HepG2 (cell line): ENCODE results near the gene LRIG3. TPM values are rescaled to one million over a fixed set of nuclear protein-coding genes. Genes with fewer than 3 reads are reported as not detected.

Source experiments
- ATAC-seq: fragments of 200-7000 bp; cut with Tn5 transposase; 3 replicates; pipeline ENCODE4 v1.9.1; 2020; ENCODE audit warnings: mild to moderate bottlenecking, moderate library complexity
- BruUV-seq: library from RNA; stranded (reverse); fragments of 400-500 nt; replicated peaks from 2 replicates; lab custom pipeline; 2021; lab: Mats Ljungman, UMichigan
- CTCF ChIA-PET: fragments of 300-600 bp; formaldehyde crosslinking; extraction: SDS; loops from one replicate; lab custom pipeline; 2021; ENCODE audit warnings: low total read pairs, inconsistent platforms, low intra/inter-chr PET ratio; lab: Yijun Ruan, JAX
- POLR2A ChIA-PET: fragments of 350-600 bp; sonication (Branson Sonifier 250); formaldehyde crosslinking; loops from one replicate; lab custom pipeline; 2020; ENCODE audit warnings: antibody characterized with exemption, inconsistent platforms; lab: Yijun Ruan, JAX
- DNase-seq: peaks from one replicate; pipeline ENCODE4 v3.0.0-alpha.2; 2015; ENCODE audit warnings: low spot score
- FAIRE-seq: peaks from 3 replicates; lab custom pipeline; 2011; peaks lifted over from hg19 to GRCh38; lab: Jason Lieb, UNC
- H2AFZ ChIP-seq: one replicate; pipeline ENCODE4 v1.6.1; 2011; ENCODE audit warnings: low read length, inconsistent platforms
- H3K27ac ChIP-seq: fragments of 300-600 bp; 3 replicates; pipeline ENCODE4 v1.8.0; 2011; ENCODE audit warnings: mixed run types, mild to moderate bottlenecking, mixed read lengths, low read length, inconsistent platforms; ENCODE audit not compliant: insufficient read depth; ENCODE audit errors: extremely low read length
- H3K27me3 ChIP-seq, 2 experiments: fragments of 200-600 bp in 1 of 2; 2 replicates in 1 of 2; 3 replicates in 1 of 2; pipeline versions ENCODE4 v1.6.0 to v1.8.0; 2011; ENCODE audit warnings: low read length in 2 of 2, mild to moderate bottlenecking in 2 of 2, moderate library complexity in 2 of 2, inconsistent platforms in 1 of 2; ENCODE audit not compliant: insufficient read depth in 2 of 2, control insufficient read depth in 1 of 2
- H3K36me3 ChIP-seq, 2 experiments: fragments of 200-600 bp in 1 of 2; replicated peaks in 1 of 2; 2 replicates in 1 of 2; 3 replicates in 1 of 2; pipeline versions ENCODE4 v1.5.1 to v1.8.0; 2011; ENCODE audit warnings: low read length in 2 of 2, inconsistent platforms in 1 of 2; ENCODE audit not compliant: insufficient read depth in 2 of 2, control insufficient read depth in 1 of 2
- H3K4me1 ChIP-seq: 2 replicates; pipeline ENCODE4 v1.5.1; 2012; ENCODE audit warnings: low read length, inconsistent platforms; ENCODE audit not compliant: insufficient read depth
- H3K4me2 ChIP-seq: 2 replicates; pipeline ENCODE4 v1.6.0; 2011; ENCODE audit warnings: low read depth, low read length, inconsistent platforms
- H3K4me3 ChIP-seq, 3 experiments: fragments of 200-600 bp in 1 of 3; sonication (generic), shearing (Covaris generic) in 1 of 3; replicated peaks in 1 of 3; 2 replicates each; pipeline ENCODE4 v1.5.1; 2011 to 2016; ENCODE audit warnings: low read length in 3 of 3, inconsistent platforms in 2 of 3, low read depth in 2 of 3, mild to moderate bottlenecking in 2 of 3, control low read depth in 1 of 3, mixed read lengths in 1 of 3; ENCODE audit not compliant: insufficient read depth in 1 of 3
- H3K79me2 ChIP-seq: one replicate; pipeline ENCODE4 v1.6.1; 2011; ENCODE audit warnings: low read length, inconsistent platforms; ENCODE audit not compliant: insufficient read depth
- H3K9ac ChIP-seq: 2 replicates; pipeline ENCODE4 v1.6.0; 2011; ENCODE audit warnings: mild to moderate bottlenecking, low read depth, low read length, inconsistent platforms; ENCODE audit not compliant: insufficient read depth
- H3K9me3 ChIP-seq: 2 replicates; pipeline ENCODE4 v1.5.1; 2012; ENCODE audit warnings: mild to moderate bottlenecking, low read length
- H4K20me1 ChIP-seq: 2 replicates; pipeline ENCODE4 v1.6.0; 2011; ENCODE audit warnings: inconsistent platforms, mild to moderate bottlenecking, low read length, moderate library complexity; ENCODE audit not compliant: insufficient read depth
- ATF7-NPFF ChIP-seq: sonication (generic); formaldehyde crosslinking; IDR thresholded peaks from 2 replicates; pipeline ENCODE4 v1.8.1; 2023; ENCODE audit warnings: mild to moderate bottlenecking, low read depth, missing genetic modification reagents, moderate library complexity
- IKZF1 ChIP-seq: fragments of 450-650 bp; IDR thresholded peaks from 2 replicates; pipeline ENCODE4 v1.7.1; 2016
- MAZ ChIP-seq, 2 experiments: sonication (generic) in 1 of 2; formaldehyde crosslinking in 1 of 2; IDR thresholded peaks; 2 replicates each; pipeline versions ENCODE4 v1.5.0 to v1.6.1; 2012 to 2020; ENCODE audit warnings: low read depth in 2 of 2, mild to moderate bottlenecking in 2 of 2, borderline replicate concordance in 1 of 2, improper control_type of control experiment in 1 of 2, low read length in 1 of 2, missing genetic modification reagents in 1 of 2, moderate library complexity in 1 of 2
- MEIS2 ChIP-seq: sonication (generic); formaldehyde crosslinking; IDR thresholded peaks from 2 replicates; pipeline ENCODE4 v1.9.0; 2021; ENCODE audit warnings: mild to moderate bottlenecking, missing genetic modification reagents
- SALL2 ChIP-seq: sonication (generic); formaldehyde crosslinking; IDR thresholded peaks from 2 replicates; pipeline ENCODE4 v1.8.1; 2023; ENCODE audit warnings: mild to moderate bottlenecking, missing genetic modification reagents, inconsistent platforms
- SP140L ChIP-seq: sonication (generic); formaldehyde crosslinking; IDR thresholded peaks from 2 replicates; pipeline ENCODE4 v1.4.0; 2020; ENCODE audit warnings: missing genetic modification reagents, borderline replicate concordance
- ZBTB34 ChIP-seq: sonication (generic); formaldehyde crosslinking; IDR thresholded peaks from 2 replicates; pipeline ENCODE4 v1.8.0; 2022; ENCODE audit warnings: mild to moderate bottlenecking, missing genetic modification reagents
- ZFYVE20 ChIP-seq: sonication (generic); formaldehyde crosslinking; IDR thresholded peaks from 2 replicates; pipeline ENCODE4 v1.8.0; 2023; ENCODE audit warnings: low read depth, mild to moderate bottlenecking, moderate library complexity, missing genetic modification reagents, borderline replicate concordance
- ZMYM3 ChIP-seq: sonication (generic); formaldehyde crosslinking; IDR thresholded peaks from 2 replicates; pipeline ENCODE4 v1.5.1; 2020; ENCODE audit warnings: mild to moderate bottlenecking, missing genetic modification reagents
- ZNF235 ChIP-seq: sonication (generic); formaldehyde crosslinking; IDR thresholded peaks from 2 replicates; pipeline ENCODE4 v1.8.1; 2023; ENCODE audit warnings: mild to moderate bottlenecking, missing genetic modification reagents, borderline replicate concordance
- ZNF543 ChIP-seq: sonication (generic); formaldehyde crosslinking; IDR thresholded peaks from 2 replicates; pipeline ENCODE4 v1.4.0; 2020; ENCODE audit warnings: mild to moderate bottlenecking, missing genetic modification reagents
- WGBS: methylation state at CpG from one replicate; pipeline ENCODE4 v1.1.6; 2017; ENCODE audit warnings: low lambda C conversion rate; 5-methylcytosine and 5-hydroxymethylcytosine counted together
- in situ Hi-C: cut with HindIII; loops from 2 replicates; pipeline ENCODE4 v1.10.0; 2017; ENCODE audit warnings: low pct_unique_long_range_greater_than_20kb; ENCODE audit not compliant: extremely low pct_ligation_motif_present
- intact Hi-C: fragments of 100-400 bp; cut with micrococcal nuclease; formaldehyde crosslinking; loops from one replicate; pipeline ENCODE4 v1.10.0; 2022; ENCODE audit not compliant: unreplicated experiment
- polyA plus RNA-seq, 8 experiments: library from polyadenylated mRNA; depleted of rRNA in 3 of 8; stranded (reverse) in 7 of 8; unstranded in 1 of 8; fragments of >200 nt; fragmentation: Illumina TruSeq in 4 of 8; extraction: Trizol in 4 of 8; gene quantifications; 2 replicates each; pipeline versions ENCODE4 v1.2.1 to v1.2.3, GENCODE V29; 2011 to 2016; ENCODE audit warnings: low read depth in 4 of 8, missing spikeins in 1 of 8, mixed read lengths in 1 of 8; ENCODE audit not compliant: insufficient read depth in 1 of 8
- total RNA-seq, 5 experiments: library from RNA; depleted of rRNA; stranded (reverse); fragments of >200 nt; fragmentation: Illumina TruSeq; extraction: Trizol; gene quantifications; 2 replicates each; pipeline ENCODE4 v1.2.3, GENCODE V29; 2016; ENCODE audit warnings: low read depth in 1 of 5
- TF ChIP-seq, protein P1 (sequence below): fragments of 450-650 bp; IDR thresholded peaks from 2 replicates; pipeline ENCODE4 v1.6.1; 2017; ENCODE audit warnings: mild to moderate bottlenecking

The LRIG3 gene
- total and polyA plus RNA-seq, 2 of the 13 experiments (the other 11 are each of a cell fraction or from before 2014, with no cell fraction given) = 7.7 to 17.4 TPM

GRCh38 chr12:58916921-58917511 is 3.3 kb downstream of the LRIG3 start:
- in situ Hi-C loops = no loop called here

More at GRCh38 chr12:58916921-58917511, 3.3 kb downstream of the LRIG3 start:
- H3K9me3 ChIP-seq = no peaks in the 10 kb centered on the region
- H2AFZ ChIP-seq = no peak overlapping the region
- H3K4me1 ChIP-seq = peaks cover 72% of the 10 kb centered on the region
- peaks cover 50% of the 10 kb centered on the region for H3K79me2 ChIP-seq
- DNase-seq (no peak), FAIRE-seq (no peak), ATAC-seq (no peak)
- ChIA-PET CTCF (no interaction called here), POLR2A (no interaction called here)
- no TSS peak for BruUV-seq
- TF ChIP-seq ZFYVE20 (CRISPR knock-in tag) (no peak), MAZ (IDR thresholded peaks at IDR 0.05; ENCODE audit: borderline replicate concordance, low read depth, low read length) (no peak), MAZ (CRISPR knock-in tag; IDR thresholded peaks at IDR 0.05; ENCODE audit: low read depth) (no peak), SALL2 (no peak), ATF7-NPFF (CRISPR knock-in tag) (no peak), ZNF235 (CRISPR knock-in tag) (no peak), ZNF543 (CRISPR knock-in tag) (no peak), IKZF1 (no peak), SP140L (CRISPR knock-in tag) (no peak), ZMYM3 (no peak), MEIS2 (CRISPR knock-in tag) (no peak), ZBTB34 (CRISPR knock-in tag) (no peak)
- TF ChIP-seq, protein P1, sequence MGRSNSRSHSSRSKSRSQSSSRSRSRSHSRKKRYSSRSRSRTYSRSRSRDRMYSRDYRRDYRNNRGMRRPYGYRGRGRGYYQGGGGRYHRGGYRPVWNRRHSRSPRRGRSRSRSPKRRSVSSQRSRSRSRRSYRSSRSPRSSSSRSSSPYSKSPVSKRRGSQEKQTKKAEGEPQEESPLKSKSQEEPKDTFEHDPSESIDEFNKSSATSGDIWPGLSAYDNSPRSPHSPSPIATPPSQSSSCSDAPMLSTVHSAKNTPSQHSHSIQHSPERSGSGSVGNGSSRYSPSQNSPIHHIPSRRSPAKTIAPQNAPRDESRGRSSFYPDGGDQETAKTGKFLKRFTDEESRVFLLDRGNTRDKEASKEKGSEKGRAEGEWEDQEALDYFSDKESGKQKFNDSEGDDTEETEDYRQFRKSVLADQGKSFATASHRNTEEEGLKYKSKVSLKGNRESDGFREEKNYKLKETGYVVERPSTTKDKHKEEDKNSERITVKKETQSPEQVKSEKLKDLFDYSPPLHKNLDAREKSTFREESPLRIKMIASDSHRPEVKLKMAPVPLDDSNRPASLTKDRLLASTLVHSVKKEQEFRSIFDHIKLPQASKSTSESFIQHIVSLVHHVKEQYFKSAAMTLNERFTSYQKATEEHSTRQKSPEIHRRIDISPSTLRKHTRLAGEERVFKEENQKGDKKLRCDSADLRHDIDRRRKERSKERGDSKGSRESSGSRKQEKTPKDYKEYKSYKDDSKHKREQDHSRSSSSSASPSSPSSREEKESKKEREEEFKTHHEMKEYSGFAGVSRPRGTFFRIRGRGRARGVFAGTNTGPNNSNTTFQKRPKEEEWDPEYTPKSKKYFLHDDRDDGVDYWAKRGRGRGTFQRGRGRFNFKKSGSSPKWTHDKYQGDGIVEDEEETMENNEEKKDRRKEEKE = no peak
- no peaks in the 10 kb centered on the region for H4K20me1 ChIP-seq
- no peaks in the 10 kb centered on the region for H3K27me3 ChIP-seq
- no peaks in the 10 kb centered on the region for H3K36me3 ChIP-seq
- peak overlapping the region; percentile 96 for H3K4me2 ChIP-seq
- intact Hi-C loops = loop anchor here (5.0 kb wide), 1 partner anchor 35 kb away; no protein-coding TSS in a partner anchor
- no peak overlapping the region for H3K27ac ChIP-seq
- no peak overlapping the region for H3K9ac ChIP-seq
- H3K4me3 ChIP-seq = peak overlapping the region in 1 of 3 experiments; percentile 17; a peak in 1 of 6 replicates
- 94% methylated on average over 6 of the region's 6 CpGs for WGBS
